Gastroesophageal sphincter (tissue), 4 donors: ENCODE data around the gene DOK5. TPM values are rescaled to one million over a fixed set of nuclear protein-coding genes. Genes with fewer than 3 reads are reported as not detected.

Source experiments
- ATAC-seq: fragments of 150-250 bp; one replicate; pipeline ENCODE4 v1.9.1; 2016; ENCODE audit warnings: mild to moderate bottlenecking, moderate library complexity
- H3K27ac ChIP-seq, 4 donors: fragments of 200-600 bp; sonication (generic) in 3 of 4; 1 replicate in 3 of 4; 2 replicates in 1 of 4; pipeline ENCODE4 v1.5.1; 2016 to 2019
- H3K27me3 ChIP-seq: fragments of 200-600 bp; sonication (generic); one replicate; pipeline ENCODE4 v1.5.1; 2019
- H3K36me3 ChIP-seq, 2 donors: fragments of 200-600 bp; sonication (generic); one replicate each; pipeline ENCODE4 v1.5.1; 2019; ENCODE audit warnings: control low read depth in 1 of 2
- H3K4me1 ChIP-seq, 3 donors: fragments of 200-600 bp; sonication (generic); 1 replicate in 2 of 3; 2 replicates in 1 of 3; pipeline ENCODE4 v1.5.1; 2016 to 2019; ENCODE audit warnings: control low read depth in 2 of 3
- H3K4me3 ChIP-seq, 2 donors: fragments of 200-600 bp; sonication (generic); one replicate each; pipeline ENCODE4 v1.5.1; 2019; ENCODE audit warnings: mild to moderate bottlenecking in 1 of 2, moderate library complexity in 1 of 2
- H3K9me3 ChIP-seq, 3 donors: fragments of 200-600 bp; sonication (generic); one replicate each; pipeline ENCODE4 v1.5.1; 2017 to 2019; ENCODE audit warnings: control low read depth in 2 of 3
- EP300 ChIP-seq: sonication (generic); formaldehyde crosslinking; IDR thresholded peaks from one replicate; pipeline ENCODE4 v1.6.1; 2017; ENCODE audit warnings: antibody characterized with exemption, mild to moderate bottlenecking
- POLR2A ChIP-seq, 2 donors: fragments of 450-650 bp; IDR thresholded peaks; one replicate each; pipeline ENCODE4 v1.6.1; 2017; ENCODE audit warnings: antibody characterized with exemption in 2 of 2, mild to moderate bottlenecking in 2 of 2, moderate library complexity in 1 of 2
- POLR2AphosphoS5 ChIP-seq: sonication (generic); formaldehyde crosslinking; IDR thresholded peaks from one replicate; pipeline ENCODE4 v1.6.1; 2017; ENCODE audit warnings: antibody characterized with exemption
- WGBS, 2 donors: methylation state at CpG; one replicate each; pipeline ENCODE4 v1.1.5; 2018; ENCODE audit warnings: low coverage in 1 of 2; 5-methylcytosine and 5-hydroxymethylcytosine counted together
- total RNA-seq, 4 donors: library from RNA; depleted of rRNA; stranded (reverse); fragments of >200 nt; gene quantifications; one replicate each; pipeline ENCODE4 v1.1.0, GENCODE V29; 2016
- TF ChIP-seq, protein P1 (sequence below), 4 experiments: fragments of 200-600 bp in 2 of 4; fragments of 450-650 bp in 2 of 4; sonication (generic) in 1 of 4; IDR thresholded peaks; one replicate each; pipeline ENCODE4 v1.5.1; 2017 to 2019; ENCODE audit warnings: antibody characterized with exemption in 4 of 4, mild to moderate bottlenecking in 2 of 4, moderate library complexity in 2 of 4

DOK5 gene
- total RNA-seq, 4 donors from 2014 or later: 0.62 to 2.7 (median 1.4) TPM

GRCh38 chr20:54467622-54468021, 7.8 kb upstream of the DOK5 start:
- Histone ChIP-seq H3K9me3 (no peaks in the 10 kb centered on the region), H3K4me1 (no peaks in the 10 kb centered on the region), H3K27me3 (no peaks in the 10 kb centered on the region), H3K36me3 (no peaks in the 10 kb centered on the region), H3K4me3 (no peak overlapping the region), H3K27ac (no peak overlapping the region)
- TF ChIP-seq POLR2A (IDR thresholded peaks at IDR 0.05) (no peak), POLR2AphosphoS5 (no peak), EP300 (no peak)
- TF ChIP-seq, protein P1, sequence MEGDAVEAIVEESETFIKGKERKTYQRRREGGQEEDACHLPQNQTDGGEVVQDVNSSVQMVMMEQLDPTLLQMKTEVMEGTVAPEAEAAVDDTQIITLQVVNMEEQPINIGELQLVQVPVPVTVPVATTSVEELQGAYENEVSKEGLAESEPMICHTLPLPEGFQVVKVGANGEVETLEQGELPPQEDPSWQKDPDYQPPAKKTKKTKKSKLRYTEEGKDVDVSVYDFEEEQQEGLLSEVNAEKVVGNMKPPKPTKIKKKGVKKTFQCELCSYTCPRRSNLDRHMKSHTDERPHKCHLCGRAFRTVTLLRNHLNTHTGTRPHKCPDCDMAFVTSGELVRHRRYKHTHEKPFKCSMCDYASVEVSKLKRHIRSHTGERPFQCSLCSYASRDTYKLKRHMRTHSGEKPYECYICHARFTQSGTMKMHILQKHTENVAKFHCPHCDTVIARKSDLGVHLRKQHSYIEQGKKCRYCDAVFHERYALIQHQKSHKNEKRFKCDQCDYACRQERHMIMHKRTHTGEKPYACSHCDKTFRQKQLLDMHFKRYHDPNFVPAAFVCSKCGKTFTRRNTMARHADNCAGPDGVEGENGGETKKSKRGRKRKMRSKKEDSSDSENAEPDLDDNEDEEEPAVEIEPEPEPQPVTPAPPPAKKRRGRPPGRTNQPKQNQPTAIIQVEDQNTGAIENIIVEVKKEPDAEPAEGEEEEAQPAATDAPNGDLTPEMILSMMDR (IDR thresholded peaks at IDR 0.05): no peak
- 65 to 71% methylated on average over 2 of the region's 2 CpGs for WGBS, 2 donors
- no peak for ATAC-seq

DNA sequence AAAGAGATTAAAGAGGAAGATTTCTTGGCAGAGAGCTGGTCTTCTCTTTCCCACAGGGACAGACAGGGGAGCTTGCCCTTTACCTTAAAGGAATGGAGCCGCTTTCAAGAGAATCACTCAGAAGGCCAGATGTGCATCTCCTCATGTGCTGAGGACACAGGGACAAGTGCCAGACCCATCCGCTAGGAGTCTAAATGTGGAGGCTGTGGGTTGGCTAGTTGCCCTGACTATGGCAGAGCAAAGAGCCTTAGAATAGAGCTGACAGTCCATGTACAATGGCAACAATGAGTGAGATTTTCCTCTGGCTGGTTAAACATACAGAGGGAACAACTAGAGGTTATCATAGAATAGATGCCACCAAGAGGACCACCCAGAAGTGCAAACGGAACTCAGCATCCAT, 7.3 kb upstream of the DOK5 start:
- Histone ChIP-seq H3K27me3 (no peaks in the 10 kb centered on the region), H3K4me1 (no peaks in the 10 kb centered on the region), H3K4me3 (no peak overlapping the region), H3K36me3 (no peaks in the 10 kb centered on the region), H3K9me3 (no peaks in the 10 kb centered on the region), H3K27ac (no peak overlapping the region)
- TF ChIP-seq, protein P1 (IDR thresholded peaks at IDR 0.05): no peak
- TF ChIP-seq POLR2AphosphoS5: no peak
- TF ChIP-seq EP300: no peak
- TF ChIP-seq POLR2A (IDR thresholded peaks at IDR 0.05): no peak
- 57 to 100% methylated on average over 1 to 3 of the region's 3 CpGs for WGBS, 2 donors
- no peak for ATAC-seq

- no peak for ATAC-seq
These were observed 6.1 kb upstream of the DOK5 start for GRCh38 chr20:54469293-54469692.

GRCh38 chr20:54469952-54470351, 5.4 kb upstream of the DOK5 start:
- peaks cover 0 to 4% (median 0%) of the 10 kb centered on the region in 3 donors for H3K4me1 ChIP-seq
- H3K9me3 ChIP-seq: no peaks in the 10 kb centered on the region
- no peaks in the 10 kb centered on the region for H3K36me3 ChIP-seq
- H3K27ac ChIP-seq: no peak overlapping the region
- peaks cover 10% of the 10 kb centered on the region for H3K27me3 ChIP-seq
- no peak for ATAC-seq
- TF ChIP-seq, protein P1 (IDR thresholded peaks at IDR 0.05): no peak
- no peak for TF ChIP-seq POLR2A (IDR thresholded peaks at IDR 0.05)
- no peak for TF ChIP-seq POLR2AphosphoS5
- no peak for TF ChIP-seq EP300
- WGBS, 2 donors: 50% methylated on average over 1 of the region's 1 CpG; no CpG with 5 or more reads in 1 of the 2 donors
- no peak overlapping the region for H3K4me3 ChIP-seq

More at GRCh38 chr20:54469293-54469692, 6.1 kb upstream of the DOK5 start:
- no peak overlapping the region for H3K4me3 ChIP-seq
- no peaks in the 10 kb centered on the region for H3K36me3 ChIP-seq
- no peaks in the 10 kb centered on the region for H3K9me3 ChIP-seq
- peaks cover 3% of the 10 kb centered on the region for H3K27me3 ChIP-seq
- no peak overlapping the region for H3K27ac ChIP-seq
- H3K4me1 ChIP-seq: no peaks in the 10 kb centered on the region
- 55 to 64% methylated on average over 2 of the region's 2 CpGs for WGBS, 2 donors
- TF ChIP-seq POLR2A (IDR thresholded peaks at IDR 0.05) (no peak), EP300 (no peak), POLR2AphosphoS5 (no peak)
- TF ChIP-seq, protein P1 (IDR thresholded peaks at IDR 0.05): no peak

GRCh38 chr20:54470697-54471096, 4.7 kb upstream of the DOK5 start:
- no peak for ATAC-seq
- Histone ChIP-seq H3K9me3 (no peaks in the 10 kb centered on the region), H3K4me1 (peaks cover 0 to 12% (median 0%) of the 10 kb centered on the region in 3 donors), H3K27ac (no peak overlapping the region), H3K36me3 (no peaks in the 10 kb centered on the region), H3K4me3 (no peak overlapping the region), H3K27me3 (peaks cover 17% of the 10 kb centered on the region)
- TF ChIP-seq, protein P1 (IDR thresholded peaks at IDR 0.05): no peak
- TF ChIP-seq POLR2A (IDR thresholded peaks at IDR 0.05) (no peak), EP300 (no peak), POLR2AphosphoS5 (no peak)
- 91 to 100% methylated on average over 1 to 4 of the region's 15 CpGs for WGBS, 2 donors
